Measurements from ENCODE around the gene PRKAR2B. TPM values are rescaled to one million over a fixed set of nuclear protein-coding genes. Genes with fewer than 3 reads are reported as not detected.

The PRKAR2B gene
- total and polyA plus RNA-seq, 4 donors: 3.5 to 15.0 (median 5.8) TPM

DNA sequence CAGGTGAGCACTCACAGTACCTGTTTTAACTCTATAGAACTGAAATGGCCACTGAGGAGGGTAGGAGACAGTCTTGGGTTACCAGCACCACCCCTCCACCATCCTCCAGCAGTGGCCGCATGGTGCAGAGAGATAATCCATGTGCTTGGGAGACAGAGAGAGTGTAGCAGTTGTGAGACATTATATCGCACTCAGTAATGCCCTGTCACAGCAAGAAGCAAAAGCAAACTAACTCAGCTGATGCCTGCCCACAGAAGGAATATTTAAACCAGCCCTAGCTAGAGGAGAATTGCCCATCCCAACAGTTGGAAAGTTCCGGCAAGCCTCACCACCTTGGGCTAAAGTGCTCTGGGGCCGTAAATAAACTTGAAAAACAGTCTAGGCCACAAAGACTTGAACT, 65.5 kb downstream of the PRKAR2B start:
- H3K4me3 ChIP-seq: no peak overlapping the region
- H3K27ac ChIP-seq (ENCODE audit: low read depth in 1 of 2, low read length in 1 of 2): no peak overlapping the region
- ATAC-seq (ENCODE audit: insufficient read depth, low FRiP score) (no peak), DNase-seq (no peak)
- no peak overlapping the region for H3K9ac ChIP-seq (ENCODE audit: insufficient read depth in 1 of 2, low read length in 2 of 2)
- TF ChIP-seq, protein P1, sequence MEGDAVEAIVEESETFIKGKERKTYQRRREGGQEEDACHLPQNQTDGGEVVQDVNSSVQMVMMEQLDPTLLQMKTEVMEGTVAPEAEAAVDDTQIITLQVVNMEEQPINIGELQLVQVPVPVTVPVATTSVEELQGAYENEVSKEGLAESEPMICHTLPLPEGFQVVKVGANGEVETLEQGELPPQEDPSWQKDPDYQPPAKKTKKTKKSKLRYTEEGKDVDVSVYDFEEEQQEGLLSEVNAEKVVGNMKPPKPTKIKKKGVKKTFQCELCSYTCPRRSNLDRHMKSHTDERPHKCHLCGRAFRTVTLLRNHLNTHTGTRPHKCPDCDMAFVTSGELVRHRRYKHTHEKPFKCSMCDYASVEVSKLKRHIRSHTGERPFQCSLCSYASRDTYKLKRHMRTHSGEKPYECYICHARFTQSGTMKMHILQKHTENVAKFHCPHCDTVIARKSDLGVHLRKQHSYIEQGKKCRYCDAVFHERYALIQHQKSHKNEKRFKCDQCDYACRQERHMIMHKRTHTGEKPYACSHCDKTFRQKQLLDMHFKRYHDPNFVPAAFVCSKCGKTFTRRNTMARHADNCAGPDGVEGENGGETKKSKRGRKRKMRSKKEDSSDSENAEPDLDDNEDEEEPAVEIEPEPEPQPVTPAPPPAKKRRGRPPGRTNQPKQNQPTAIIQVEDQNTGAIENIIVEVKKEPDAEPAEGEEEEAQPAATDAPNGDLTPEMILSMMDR (IDR thresholded peaks at IDR 0.05; ENCODE audit: control extremely low read depth, extremely low read depth): no peak
- H3K27me3 ChIP-seq (ENCODE audit: control insufficient read depth in 3 of 3, insufficient read depth in 3 of 3, low read length in 2 of 3): no peaks in the 10 kb centered on the region
- peaks cover 0 to 4% (median 0%) of the 10 kb centered on the region in 4 donors for H3K9me3 ChIP-seq (ENCODE audit: control insufficient read depth in 4 of 4, insufficient read depth in 3 of 4, low read length in 3 of 4)
- no peaks in the 10 kb centered on the region for H3K36me3 ChIP-seq (ENCODE audit: control insufficient read depth in 4 of 4, insufficient read depth in 4 of 4, low read length in 4 of 4)
- peaks cover 0 to 3% (median 0%) of the 10 kb centered on the region in 5 donors for H3K4me1 ChIP-seq (ENCODE audit: control insufficient read depth in 5 of 5, insufficient read depth in 5 of 5, low read length in 5 of 5)
- WGBS, 2 donors: 95 to 99% methylated on average over 4 of the region's 4 CpGs

DNA sequence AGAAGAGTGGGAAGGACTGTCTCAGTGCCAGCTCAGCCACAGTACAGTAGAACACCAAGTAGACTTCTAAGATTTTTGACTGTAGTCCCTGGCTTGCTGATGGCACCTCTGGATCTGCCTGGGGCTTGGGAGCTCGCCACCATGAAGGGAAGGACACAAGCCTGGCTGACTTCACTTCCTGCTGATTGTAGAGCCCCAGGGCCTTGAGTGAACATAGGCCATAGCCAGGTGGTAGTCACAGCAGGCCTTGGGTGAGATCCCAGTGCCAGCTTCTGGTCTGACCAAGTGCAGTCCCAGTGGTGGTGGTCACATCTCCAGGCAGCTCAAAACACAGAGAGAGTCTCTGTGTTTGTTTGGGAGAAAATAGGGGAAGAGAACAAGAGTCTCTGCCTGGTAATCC, 66.7 kb downstream of the PRKAR2B start:
- WGBS, 2 donors: 85 to 97% methylated on average over 1 of the region's 1 CpG
- TF ChIP-seq, protein P1 (IDR thresholded peaks at IDR 0.05; ENCODE audit: control extremely low read depth, extremely low read depth): no peak
- ATAC-seq (ENCODE audit: insufficient read depth, low FRiP score): no peak

DNA sequence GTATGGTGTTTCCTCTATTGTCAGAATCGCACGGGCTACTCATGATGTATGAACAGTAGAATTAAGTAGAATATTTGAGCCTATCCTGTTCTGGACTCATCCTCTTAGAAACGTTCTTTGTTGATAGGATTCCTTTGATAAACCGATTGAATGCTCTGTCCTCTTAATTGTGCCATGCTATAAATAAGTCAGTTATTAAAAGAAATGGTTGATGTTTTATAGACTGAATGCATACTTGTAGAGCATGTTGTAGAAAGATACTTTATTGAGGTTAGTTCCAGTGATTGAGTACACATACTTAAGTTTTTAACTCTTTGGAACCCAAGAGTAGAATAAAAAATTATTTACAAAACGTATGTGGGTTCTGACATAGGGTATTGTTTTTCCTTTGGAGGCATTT, 69.4 kb downstream of the PRKAR2B start:
- no peak for ATAC-seq (ENCODE audit: insufficient read depth, low FRiP score)

More for the DNA sequence above, 66.7 kb downstream of the PRKAR2B start:
- no peak for DNase-seq
- Histone ChIP-seq H3K36me3 (ENCODE audit: control insufficient read depth in 4 of 4, insufficient read depth in 4 of 4, low read length in 4 of 4) (no peaks in the 10 kb centered on the region), H3K4me1 (ENCODE audit: control insufficient read depth in 5 of 5, insufficient read depth in 5 of 5, low read length in 5 of 5) (no peaks in the 10 kb centered on the region), H3K27me3 (ENCODE audit: control insufficient read depth in 3 of 3, insufficient read depth in 3 of 3, low read length in 2 of 3) (no peaks in the 10 kb centered on the region), H3K4me3 (no peak overlapping the region), H3K27ac (ENCODE audit: low read depth in 1 of 2, low read length in 1 of 2) (no peak overlapping the region), H3K9me3 (ENCODE audit: control insufficient read depth in 4 of 4, insufficient read depth in 3 of 4, low read length in 3 of 4) (peaks cover 0 to 4% (median 0%) of the 10 kb centered on the region in 4 donors), H3K9ac (ENCODE audit: insufficient read depth in 1 of 2, low read length in 2 of 2) (no peak overlapping the region)

More for the DNA sequence above, 69.4 kb downstream of the PRKAR2B start:
- TF ChIP-seq, protein P1 (IDR thresholded peaks at IDR 0.05; ENCODE audit: control extremely low read depth, extremely low read depth): no peak
- no peak overlapping the region for H3K27ac ChIP-seq (ENCODE audit: low read depth in 1 of 2, low read length in 1 of 2)
- H3K9ac ChIP-seq (ENCODE audit: insufficient read depth in 1 of 2, low read length in 2 of 2): no peak overlapping the region
- H3K4me3 ChIP-seq: no peak overlapping the region
- WGBS, 2 donors: 60 to 82% methylated on average over 5 of the region's 5 CpGs
- H3K9me3 ChIP-seq (ENCODE audit: control insufficient read depth in 4 of 4, insufficient read depth in 3 of 4, low read length in 3 of 4): peaks cover 0 to 4% (median 0%) of the 10 kb centered on the region in 4 donors
- peaks cover 0 to 12% (median 8%) of the 10 kb centered on the region in 5 donors for H3K4me1 ChIP-seq (ENCODE audit: control insufficient read depth in 5 of 5, insufficient read depth in 5 of 5, low read length in 5 of 5)
- H3K27me3 ChIP-seq (ENCODE audit: control insufficient read depth in 3 of 3, insufficient read depth in 3 of 3, low read length in 2 of 3): no peaks in the 10 kb centered on the region
- H3K36me3 ChIP-seq (ENCODE audit: control insufficient read depth in 4 of 4, insufficient read depth in 4 of 4, low read length in 4 of 4): no peaks in the 10 kb centered on the region
- no peak for DNase-seq
